ENCODE results near the gene DHCR24.

DHCR24 gene

DNA sequence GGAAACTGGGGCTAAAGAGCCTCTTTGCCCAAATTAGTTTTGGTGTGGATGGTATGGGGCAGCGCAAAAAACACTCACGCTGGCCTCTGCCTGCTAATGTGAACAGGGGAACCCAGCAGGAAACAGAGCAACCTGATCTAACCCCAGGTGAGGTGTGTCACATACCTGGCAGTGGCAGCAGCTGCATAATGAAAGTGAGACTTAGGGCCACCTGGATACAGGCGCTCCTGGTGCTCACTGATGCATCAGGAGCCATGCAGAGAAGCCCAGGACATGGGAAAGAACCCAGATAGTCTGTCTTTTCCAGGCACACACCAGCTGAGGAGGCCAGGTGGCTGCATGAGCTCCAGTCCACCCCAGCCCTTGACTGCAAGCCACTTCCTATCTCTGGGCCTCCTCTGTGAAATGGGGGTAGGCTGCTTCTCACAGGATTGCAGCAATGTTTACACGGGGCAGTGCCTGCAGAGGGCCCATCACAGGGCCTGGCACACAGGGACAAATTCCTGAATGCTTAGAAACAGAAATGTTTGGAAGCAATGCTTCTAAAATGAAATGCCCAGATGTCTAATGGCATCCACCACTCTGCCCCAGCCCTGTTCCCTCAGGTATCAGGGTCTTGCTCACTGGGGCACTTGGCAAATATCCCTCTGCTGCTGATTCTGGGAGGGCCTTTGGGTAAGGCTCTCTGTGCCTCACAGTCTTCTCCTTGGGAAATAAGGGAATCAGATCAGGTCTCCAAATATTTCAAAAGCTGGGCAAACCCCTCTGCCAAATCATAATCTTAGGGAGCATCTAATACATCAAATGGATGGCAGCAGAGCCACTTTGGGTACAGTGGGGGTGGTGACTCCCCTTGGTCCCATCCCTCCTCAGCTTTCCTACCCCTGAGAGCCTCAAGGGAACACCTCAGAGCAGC is 19.9 kb downstream of the DHCR24 start:
- no peak for DNase-seq (ENCODE audit: low read depth, low spot score)
- no peak overlapping the region for H3K27ac ChIP-seq

- H3K27ac ChIP-seq: no peak overlapping the region
- no peak for DNase-seq (ENCODE audit: low read depth, low spot score)
Observed at GRCh38 chr1:54865238-54866073, 21.5 kb downstream of the DHCR24 start.

DNA sequence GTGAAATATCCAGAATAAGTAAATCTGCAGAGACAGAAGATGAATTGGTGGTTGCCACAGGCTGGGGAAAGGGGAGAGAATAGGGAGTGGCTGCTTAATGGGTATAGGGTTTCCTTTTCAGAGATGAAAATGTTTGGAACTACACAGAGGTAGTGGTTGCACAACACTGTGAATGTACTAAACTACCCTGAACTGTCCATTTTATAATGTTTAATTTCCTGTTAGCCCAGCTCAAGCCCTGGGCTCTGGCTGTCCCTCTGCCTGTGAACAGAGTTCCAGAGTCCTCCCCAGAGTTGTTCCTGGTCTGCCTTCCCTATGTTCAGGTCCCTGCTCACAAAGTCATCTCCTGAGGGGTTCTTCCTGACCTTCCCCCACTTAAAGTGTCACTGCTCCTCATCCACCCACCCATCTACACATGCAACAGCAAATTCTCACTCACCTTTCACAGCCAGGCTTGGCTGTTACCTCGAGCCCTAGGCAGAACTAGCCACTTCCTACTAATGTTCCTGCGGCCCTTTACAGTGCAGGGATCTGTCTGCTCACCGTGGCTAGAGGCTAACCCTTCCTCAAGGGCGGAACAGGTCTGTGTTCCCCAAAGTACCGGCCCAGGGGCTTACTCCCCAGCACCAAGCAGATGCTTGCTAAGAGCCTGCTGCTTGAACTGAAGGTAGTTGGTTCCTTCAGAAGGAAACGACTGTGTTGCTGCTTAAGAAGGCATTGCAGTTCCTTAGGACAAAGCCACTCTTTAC is 22.4 kb downstream of the DHCR24 start:
- no peak overlapping the region for H3K27ac ChIP-seq
- DNase-seq (ENCODE audit: low read depth, low spot score): no peak

- no peak overlapping the region for H3K27ac ChIP-seq
- no peak for DNase-seq (ENCODE audit: low read depth, low spot score)
Observed at GRCh38 chr1:54863267-54863665, 23.7 kb downstream of the DHCR24 start.

- no peak overlapping the region for H3K27ac ChIP-seq
- no peak for DNase-seq (ENCODE audit: low read depth, low spot score)
Observed at GRCh38 chr1:54861070-54861761, 25.8 kb downstream of the DHCR24 start.

- no peak overlapping the region for H3K27ac ChIP-seq
- no peak for DNase-seq (ENCODE audit: low read depth, low spot score)
Observed at GRCh38 chr1:54859700-54860391, 27.1 kb downstream of the DHCR24 start.

GRCh38 chr1:54857746-54858561 is 29.0 kb downstream of the DHCR24 start:
- H3K27ac ChIP-seq: peak overlapping the region; percentile 54
- DNase-seq (ENCODE audit: low read depth, low spot score): no peak

DNA sequence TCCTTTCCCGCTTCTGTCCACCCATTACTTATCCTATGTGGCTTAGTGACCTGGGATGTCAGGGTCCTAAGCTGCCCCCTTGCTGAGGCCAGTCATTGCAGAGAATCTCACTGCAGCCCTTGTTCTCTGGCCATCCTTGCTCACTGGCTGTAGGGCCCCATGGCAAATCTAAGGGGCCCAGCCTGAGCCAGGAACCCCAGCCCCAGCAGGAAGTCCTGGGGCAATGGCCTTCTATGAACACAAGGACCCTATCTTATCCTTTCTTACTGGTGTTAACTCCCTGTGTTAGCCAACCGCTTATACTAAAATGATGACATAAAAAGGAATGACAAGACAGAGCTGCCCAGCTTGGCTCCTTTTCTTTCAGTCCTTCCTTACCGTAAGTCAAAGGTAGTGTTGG is 29.9 kb downstream of the DHCR24 start:
- H3K27ac ChIP-seq: peak overlapping the region; percentile 54
- DNase-seq (ENCODE audit: low read depth, low spot score): no peak

GRCh38 chr1:54854381-54855020 is 32.5 kb downstream of the DHCR24 start:
- no peak for DNase-seq (ENCODE audit: low read depth, low spot score)
- no peak overlapping the region for H3K27ac ChIP-seq

GRCh38 chr1:54853793-54854370 is 33.1 kb downstream of the DHCR24 start:
- no peak overlapping the region for H3K27ac ChIP-seq
- no peak for DNase-seq (ENCODE audit: low read depth, low spot score)

DNA sequence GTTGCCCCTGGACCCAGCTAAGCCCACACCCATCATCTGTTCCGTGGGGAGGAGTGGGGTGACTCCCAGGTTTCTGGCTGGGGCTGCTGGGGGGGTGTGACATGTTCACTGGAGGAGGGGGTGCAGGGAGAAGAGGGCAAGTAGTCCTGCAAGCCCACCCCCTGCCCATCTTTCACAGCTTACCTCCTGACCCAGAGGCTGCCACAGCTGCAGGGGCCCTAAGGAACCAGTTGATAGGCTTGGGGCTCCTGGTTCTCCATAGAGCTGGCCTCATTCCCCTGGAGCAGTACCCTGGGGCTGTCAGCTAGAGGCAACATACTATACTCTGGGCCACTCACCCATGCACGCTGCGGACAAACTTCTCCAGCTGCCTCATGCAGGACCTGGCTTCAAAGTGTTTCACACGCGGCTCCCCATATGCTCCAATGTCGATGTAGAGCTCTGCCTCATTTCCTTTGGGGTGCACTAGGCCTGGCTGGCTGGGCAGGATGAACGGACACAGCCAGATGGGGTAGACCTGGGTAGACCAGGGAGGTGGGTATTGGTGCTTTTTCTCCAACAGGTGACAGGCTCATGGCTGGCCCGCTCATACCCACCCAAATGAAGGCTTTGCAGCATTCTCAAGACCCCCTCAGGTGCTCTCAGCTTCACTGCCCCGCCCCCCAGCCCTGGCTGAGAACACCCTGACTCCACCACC is 33.8 kb downstream of the DHCR24 start:
- no peak overlapping the region for H3K27ac ChIP-seq
- DNase-seq (ENCODE audit: low read depth, low spot score): no peak

DNA sequence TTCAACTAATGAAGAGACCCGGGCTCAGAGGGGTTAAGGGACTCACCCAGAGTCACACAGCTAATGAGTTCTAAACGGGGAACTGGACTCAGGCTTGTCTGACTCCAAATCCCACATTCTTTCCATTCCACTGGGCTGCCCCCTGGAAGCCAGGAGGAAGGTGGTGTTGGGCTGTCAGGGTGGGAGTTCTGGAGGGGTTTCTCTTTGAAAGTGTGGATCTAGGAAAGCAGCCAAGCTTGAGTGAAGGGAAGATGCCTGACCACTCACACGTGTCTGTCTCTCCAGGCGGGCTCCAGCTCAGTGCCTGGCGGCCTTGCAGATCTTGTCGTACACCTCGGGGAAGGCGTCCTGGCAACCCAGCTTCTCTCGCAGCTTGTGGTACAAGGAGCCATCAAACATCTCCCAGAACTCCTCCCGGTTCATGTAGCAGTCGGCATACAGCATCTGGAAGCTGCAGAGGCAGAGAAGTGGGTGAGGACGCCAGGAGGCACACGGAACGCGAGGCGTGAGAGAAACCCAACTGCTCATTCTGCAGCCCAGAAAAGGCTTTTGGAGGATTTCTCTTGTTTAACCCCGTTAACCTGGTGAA is 35.0 kb downstream of the DHCR24 start:
- H3K27ac ChIP-seq: no peak overlapping the region
- no peak for DNase-seq (ENCODE audit: low read depth, low spot score)

DNA sequence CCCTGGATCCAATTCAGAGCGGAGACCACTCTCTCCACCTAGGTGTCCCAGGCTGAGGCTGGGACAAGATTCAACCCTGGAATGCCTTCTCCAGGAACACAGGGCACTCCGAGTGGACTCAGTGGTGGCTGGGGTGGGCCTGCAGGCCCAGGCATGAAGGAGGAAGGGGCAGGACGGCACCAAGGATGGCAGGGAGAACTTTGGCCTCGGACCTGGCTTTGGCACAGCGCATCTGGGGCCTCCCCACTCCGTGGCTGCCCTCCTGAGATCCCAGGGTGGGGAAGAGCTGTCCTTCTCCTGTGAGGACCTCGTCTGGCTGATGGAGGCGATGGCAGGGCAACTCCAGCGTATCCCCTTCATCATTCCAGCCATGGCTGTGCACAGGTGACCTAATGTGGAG is 35.6 kb downstream of the DHCR24 start:
- DNase-seq (ENCODE audit: low read depth, low spot score): no peak
- no peak overlapping the region for H3K27ac ChIP-seq

- H3K27ac ChIP-seq: no peak overlapping the region
- DNase-seq (ENCODE audit: low read depth, low spot score): no peak
Observed at GRCh38 chr1:54850737-54851136, 36.3 kb downstream of the DHCR24 start.

GRCh38 chr1:54850069-54850730 is 36.8 kb downstream of the DHCR24 start:
- no peak overlapping the region for H3K27ac ChIP-seq
- no peak for DNase-seq (ENCODE audit: low read depth, low spot score)
